Stomach (tissue), 9 donors: ENCODE results near the gene AKAP9. TPM values are rescaled to one million over a fixed set of nuclear protein-coding genes. Genes with fewer than 3 reads are reported as not detected.
A peak's percentile ranks its signal among the peaks of the same experiment; 100 is the strongest.

Experiments used
- DNase-seq, 2 donors: peaks; one replicate each; pipeline versions ENCODE4 v3.0.0 to v3.0.0-alpha.2; 2013 to 2019
- H3K27ac ChIP-seq, 5 donors: fragments of 200-600 bp in 4 of 5; sonication (generic) in 4 of 5; one replicate each; pipeline ENCODE4 v1.5.1; 2013 to 2019; ENCODE audit warnings: mild to moderate bottlenecking in 1 of 5, moderate library complexity in 1 of 5
- H3K27me3 ChIP-seq, 3 donors: fragments of 200-600 bp; sonication (generic); one replicate each; pipeline ENCODE4 v1.5.1; 2017 to 2019; ENCODE audit warnings: mixed run types in 1 of 3
- H3K36me3 ChIP-seq, 4 donors: fragments of 200-600 bp; sonication (generic); 1 replicate in 3 of 4; 2 replicates in 1 of 4; pipeline ENCODE4 v1.5.1; 2016 to 2019
- H3K4me1 ChIP-seq, 4 donors: fragments of 200-600 bp; sonication (generic); one replicate each; pipeline ENCODE4 v1.5.1; 2016 to 2019
- H3K4me3 ChIP-seq, 4 donors: fragments of 200-600 bp; sonication (generic) in 3 of 4; one replicate each; pipeline ENCODE4 v1.5.1; 2016 to 2019; ENCODE audit warnings: mild to moderate bottlenecking in 1 of 4
- H3K9me3 ChIP-seq, 4 donors: fragments of 200-600 bp; sonication (generic); one replicate each; pipeline ENCODE4 v1.5.1; 2016 to 2019
- EP300 ChIP-seq: sonication (generic); formaldehyde crosslinking; IDR thresholded peaks from one replicate; pipeline ENCODE4 v1.6.1; 2017; ENCODE audit warnings: antibody characterized with exemption
- POLR2A ChIP-seq, 4 donors: fragments of 450-650 bp; IDR thresholded peaks; one replicate each; pipeline ENCODE4 v1.6.1; 2016; ENCODE audit warnings: antibody characterized with exemption in 4 of 4, control low read depth in 2 of 4, mild to moderate bottlenecking in 1 of 4, moderate library complexity in 1 of 4
- POLR2AphosphoS5 ChIP-seq, 3 donors: sonication (generic); formaldehyde crosslinking; IDR thresholded peaks; one replicate each; pipeline ENCODE4 v1.6.1; 2016; ENCODE audit warnings: antibody characterized with exemption in 3 of 3
- WGBS, 5 donors: extraction: QIAGEN DNeasy Blood & Tissue Kit in 3 of 5; methylation state at CpG; one replicate each; pipeline versions ENCODE4 v1.1.5 to v1.1.7; 2013 to 2018; 5-methylcytosine and 5-hydroxymethylcytosine counted together
- intact Hi-C: fragments of 100-400 bp; cut with DNase I; formaldehyde crosslinking; loops from one replicate; pipeline ENCODE4 v1.15.1; 2023; ENCODE audit warnings: low total_unique reads
- polyA plus RNA-seq, 3 donors: library from polyadenylated mRNA; stranded (reverse); fragments of 200-250 nt; gene quantifications; one replicate each; pipeline ENCODE4 v1.2.3, GENCODE V29; 2013
- total RNA-seq, 5 donors: library from RNA; depleted of rRNA; stranded (reverse); fragments of >200 nt; gene quantifications; one replicate each; pipeline versions ENCODE4 v1.1.0 to v1.2.3, GENCODE V29; 2014 to 2016
- TF ChIP-seq, protein P1 (sequence below), 7 experiments: fragments of 450-650 bp in 4 of 7; fragments of 200-600 bp in 3 of 7; sonication (generic) in 3 of 7; IDR thresholded peaks; one replicate each; pipeline ENCODE4 v1.5.1; 2016 to 2019; ENCODE audit warnings: antibody characterized with exemption in 7 of 7, control low read depth in 2 of 7, mild to moderate bottlenecking in 1 of 7
- donor health status: healthy with polysubstance abuse.
- donor health status: Bipolar disorder and iron deficiency.
- donor health status: healthy.

AKAP9 gene
- total and polyA plus RNA-seq, 8 donors, result 5.7 to 149 (median 113) TPM

DNA sequence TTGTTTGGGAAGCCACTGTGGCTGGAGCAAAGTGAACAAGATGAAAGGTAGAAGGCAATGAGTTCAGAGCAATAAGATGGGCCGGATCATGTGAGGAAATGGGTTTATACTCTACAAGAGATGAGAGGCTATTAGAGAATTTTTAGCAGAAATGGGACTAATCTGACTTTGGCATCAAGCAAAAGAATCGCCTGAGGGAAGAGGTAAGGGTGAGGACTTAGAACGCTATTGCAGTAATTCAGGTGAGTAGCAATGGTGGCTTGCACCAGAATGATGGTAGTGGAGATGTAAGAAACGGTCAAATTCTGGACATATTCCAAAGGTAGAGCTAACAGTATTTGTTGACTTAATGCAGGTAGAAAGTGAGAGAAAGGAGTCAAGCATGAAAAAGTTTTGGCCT is 29.5 kb upstream of the AKAP9 start:
- H3K36me3 ChIP-seq, result no peaks in the 10 kb centered on the region
- no peak for DNase-seq
- H3K9me3 ChIP-seq, result no peaks in the 10 kb centered on the region
- H3K4me1 ChIP-seq, result peaks cover 0 to 16% (median 3%) of the 10 kb centered on the region in 4 donors
- H3K27ac ChIP-seq, result no peak overlapping the region
- TF ChIP-seq EP300 (no peak), POLR2AphosphoS5 (IDR thresholded peaks at IDR 0.05) (no peak), POLR2A (IDR thresholded peaks at IDR 0.05) (no peak)
- TF ChIP-seq, protein P1, sequence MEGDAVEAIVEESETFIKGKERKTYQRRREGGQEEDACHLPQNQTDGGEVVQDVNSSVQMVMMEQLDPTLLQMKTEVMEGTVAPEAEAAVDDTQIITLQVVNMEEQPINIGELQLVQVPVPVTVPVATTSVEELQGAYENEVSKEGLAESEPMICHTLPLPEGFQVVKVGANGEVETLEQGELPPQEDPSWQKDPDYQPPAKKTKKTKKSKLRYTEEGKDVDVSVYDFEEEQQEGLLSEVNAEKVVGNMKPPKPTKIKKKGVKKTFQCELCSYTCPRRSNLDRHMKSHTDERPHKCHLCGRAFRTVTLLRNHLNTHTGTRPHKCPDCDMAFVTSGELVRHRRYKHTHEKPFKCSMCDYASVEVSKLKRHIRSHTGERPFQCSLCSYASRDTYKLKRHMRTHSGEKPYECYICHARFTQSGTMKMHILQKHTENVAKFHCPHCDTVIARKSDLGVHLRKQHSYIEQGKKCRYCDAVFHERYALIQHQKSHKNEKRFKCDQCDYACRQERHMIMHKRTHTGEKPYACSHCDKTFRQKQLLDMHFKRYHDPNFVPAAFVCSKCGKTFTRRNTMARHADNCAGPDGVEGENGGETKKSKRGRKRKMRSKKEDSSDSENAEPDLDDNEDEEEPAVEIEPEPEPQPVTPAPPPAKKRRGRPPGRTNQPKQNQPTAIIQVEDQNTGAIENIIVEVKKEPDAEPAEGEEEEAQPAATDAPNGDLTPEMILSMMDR (IDR thresholded peaks at IDR 0.05), result no peak
- H3K4me3 ChIP-seq, result no peak overlapping the region
- intact Hi-C loops, result no loop called here
- no peaks in the 10 kb centered on the region for H3K27me3 ChIP-seq
- WGBS, 5 donors, result 85 to 94% (median 89%) methylated on average over 4 of the region's 4 CpGs

DNA sequence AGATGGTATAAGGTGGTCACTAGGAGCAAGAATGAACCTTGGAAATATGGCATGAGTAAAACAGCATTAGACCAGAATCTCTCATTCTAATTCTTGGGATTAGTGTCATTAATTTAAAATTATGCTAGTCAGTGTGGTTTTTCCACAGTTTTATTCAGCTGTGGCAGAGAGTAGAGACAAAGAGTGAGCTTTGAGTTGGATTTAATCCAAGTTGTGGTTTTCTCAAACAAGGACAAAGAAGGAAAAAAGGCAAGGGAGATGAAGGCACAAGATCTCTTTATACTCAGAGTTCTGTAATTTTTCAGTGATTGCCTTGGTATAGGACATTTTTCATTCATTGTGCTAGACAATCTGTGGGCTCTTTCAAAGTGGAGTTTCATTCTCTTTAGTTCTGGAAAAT is 28.2 kb upstream of the AKAP9 start:
- TF ChIP-seq, protein P1 (IDR thresholded peaks at IDR 0.05), result no peak
- TF ChIP-seq POLR2AphosphoS5 (IDR thresholded peaks at IDR 0.05) (no peak), EP300 (no peak), POLR2A (IDR thresholded peaks at IDR 0.05) (no peak)
- Histone ChIP-seq H3K36me3 (no peaks in the 10 kb centered on the region), H3K4me1 (peaks cover 0 to 16% (median 3%) of the 10 kb centered on the region in 4 donors), H3K27ac (peak overlapping the region in 1 of 5 donors; percentile 29), H3K9me3 (no peaks in the 10 kb centered on the region), H3K4me3 (no peak overlapping the region), H3K27me3 (no peaks in the 10 kb centered on the region)
- DNase-seq, result no peak
- intact Hi-C loops, result no loop called here

DNA sequence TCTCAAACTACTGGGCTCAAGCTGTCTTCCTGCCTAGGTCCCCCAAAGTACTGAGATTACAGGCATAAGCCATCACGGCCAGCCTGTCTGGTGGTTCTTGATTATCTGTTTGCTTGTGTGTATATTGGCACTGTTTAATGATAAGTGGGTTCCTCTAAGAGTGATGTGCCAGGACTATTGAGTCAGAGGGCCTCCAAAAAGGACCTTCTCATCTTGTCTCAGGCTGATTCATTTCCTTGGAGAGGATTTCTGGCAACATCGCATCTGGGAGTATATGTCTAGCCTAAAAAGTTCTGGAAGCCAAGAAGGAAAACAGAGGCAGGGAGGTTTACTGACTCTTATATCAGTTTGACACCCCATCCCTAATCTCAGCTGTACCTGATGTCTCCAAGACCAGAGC is 27.1 kb upstream of the AKAP9 start:
- Histone ChIP-seq H3K4me1 (peaks cover 0 to 16% (median 3%) of the 10 kb centered on the region in 4 donors), H3K27me3 (no peaks in the 10 kb centered on the region), H3K4me3 (no peak overlapping the region), H3K36me3 (no peaks in the 10 kb centered on the region), H3K9me3 (no peaks in the 10 kb centered on the region), H3K27ac (no peak overlapping the region)
- 61 to 69% (median 68%) methylated on average over 2 of the region's 2 CpGs for WGBS, 5 donors
- intact Hi-C loops, result no loop called here
- no peak for DNase-seq
- no peak for TF ChIP-seq POLR2A (IDR thresholded peaks at IDR 0.05)
- TF ChIP-seq, protein P1 (IDR thresholded peaks at IDR 0.05), result no peak

DNA sequence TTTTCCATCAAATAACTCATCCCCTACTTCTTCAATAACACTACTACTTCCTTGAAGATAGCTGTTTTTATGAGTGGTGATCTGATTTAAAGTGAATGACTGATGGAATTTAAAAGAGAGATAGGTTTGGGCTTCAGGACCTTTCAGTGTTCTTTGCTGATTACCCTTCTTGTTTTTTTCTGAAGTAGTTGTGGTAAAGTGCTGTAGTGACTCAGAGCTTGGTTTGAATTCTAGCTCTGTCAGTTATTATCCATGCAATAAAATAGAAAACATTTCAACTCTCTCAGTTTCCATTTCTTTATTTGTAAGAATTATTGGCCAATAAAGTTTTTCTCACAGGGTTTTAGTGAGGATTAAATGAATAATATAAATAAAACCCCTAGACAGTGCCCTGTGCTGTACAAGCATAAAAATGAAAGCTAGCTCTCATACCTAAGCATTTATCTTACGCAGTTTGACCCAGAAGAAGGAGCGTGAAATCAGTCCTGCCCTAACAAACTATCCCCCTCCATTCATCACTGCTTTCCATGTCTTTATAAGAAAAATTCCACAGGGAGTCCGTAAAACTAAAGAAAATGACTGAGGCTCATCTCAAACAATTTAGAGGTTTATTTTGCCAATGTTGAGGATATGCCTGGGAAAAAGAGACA is 25.1 kb upstream of the AKAP9 start:
- no peak for TF ChIP-seq POLR2A (IDR thresholded peaks at IDR 0.05)
- no peak for TF ChIP-seq POLR2AphosphoS5 (IDR thresholded peaks at IDR 0.05)
- TF ChIP-seq, protein P1 (IDR thresholded peaks at IDR 0.05), result no peak
- no peak for TF ChIP-seq EP300
- 85 to 94% (median 93%) methylated on average over 3 of the region's 3 CpGs for WGBS, 5 donors
- Histone ChIP-seq H3K27me3 (no peaks in the 10 kb centered on the region), H3K4me1 (peaks cover 0 to 16% (median 3%) of the 10 kb centered on the region in 4 donors), H3K9me3 (no peaks in the 10 kb centered on the region), H3K4me3 (no peak overlapping the region), H3K27ac (no peak overlapping the region), H3K36me3 (no peaks in the 10 kb centered on the region)
- no peak for DNase-seq
- intact Hi-C loops, result no loop called here
